NCI-H345 treated with DMSO at 0.1 percent for 48 hours (cell line): ENCODE measurements around the gene S100A8.

Experiments
- DNase-seq: peaks from one replicate; lab custom pipeline; 2025; ENCODE audit not compliant: unreplicated experiment; lab: John Stamatoyannopoulos, UW

S100A8 gene

DNA sequence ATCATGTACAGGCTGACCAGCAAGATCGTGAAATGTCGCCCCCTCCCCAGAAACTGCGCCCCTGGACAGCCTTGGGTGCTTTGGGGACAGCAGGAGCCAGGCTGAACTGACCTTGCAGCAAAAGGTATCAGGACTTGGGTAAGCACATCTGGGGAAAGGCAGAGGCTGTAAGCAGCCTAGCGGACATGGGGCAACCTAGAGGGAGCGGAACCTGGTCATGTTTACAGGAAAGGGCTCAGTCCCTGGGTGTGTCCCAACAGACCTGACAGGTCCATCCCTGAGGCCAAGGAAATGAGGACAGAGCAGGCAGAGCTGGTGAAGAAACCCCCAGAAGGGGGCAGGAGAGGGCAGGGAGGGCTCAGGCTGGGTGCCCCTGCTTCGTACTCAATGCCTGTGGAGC lies 3.1 kb upstream of the S100A8 start:
- DNase-seq, result no peak

DNA sequence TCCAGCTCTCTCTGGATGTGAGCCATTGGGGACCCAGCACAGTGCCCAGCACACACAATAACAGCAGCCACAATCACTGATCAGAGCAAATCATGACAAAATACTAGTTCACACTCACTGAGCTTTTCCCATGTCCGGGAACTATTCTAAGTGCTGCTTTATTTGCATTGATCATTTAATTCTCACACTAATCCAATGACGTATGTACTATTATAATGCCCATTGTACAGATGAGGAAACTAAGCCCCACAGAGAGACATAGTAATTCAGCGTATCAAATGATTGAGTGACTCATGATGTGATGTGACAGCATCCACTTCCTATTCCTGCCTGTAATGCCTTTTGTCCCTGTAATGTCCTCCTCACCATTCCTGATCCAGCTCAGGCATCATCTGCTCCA lies 1.9 kb upstream of the S100A8 start:
- DNase-seq, result no peak

GRCh38 chr1:153392258-153392657 lies 1.4 kb upstream of the S100A8 start:
- DNase-seq, result no peak

- no peak for DNase-seq
Observed at GRCh38 chr1:153389973-153390879, 647 bp downstream of the S100A8 start.

GRCh38 chr1:153389401-153389800 lies 1.5 kb downstream of the S100A8 start:
- no peak for DNase-seq

GRCh38 chr1:153387785-153388184 lies 3.1 kb downstream of the S100A8 start:
- no peak for DNase-seq

- no peak for DNase-seq
Observed at GRCh38 chr1:153387001-153387400, 3.9 kb downstream of the S100A8 start.

DNA sequence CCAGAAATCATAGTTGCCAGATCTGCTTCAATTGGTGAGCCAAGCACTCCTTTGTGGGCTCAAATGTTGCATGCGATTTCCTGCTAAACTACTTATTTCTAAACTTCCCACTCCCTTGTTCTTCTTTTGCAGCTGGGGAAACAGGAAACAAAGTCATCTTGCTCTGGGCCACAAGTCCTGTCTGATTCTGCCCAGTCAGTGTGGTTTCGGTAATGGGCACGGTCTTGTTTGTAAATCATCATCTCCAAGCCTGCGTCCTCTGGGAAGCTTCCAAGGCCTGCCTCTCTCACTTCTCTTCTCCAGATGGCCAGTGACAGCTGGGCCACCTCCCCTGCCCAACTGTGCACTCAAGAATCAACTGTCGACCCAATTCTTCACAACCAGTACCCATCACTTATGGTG lies 4.4 kb downstream of the S100A8 start:
- no peak for DNase-seq

DNA sequence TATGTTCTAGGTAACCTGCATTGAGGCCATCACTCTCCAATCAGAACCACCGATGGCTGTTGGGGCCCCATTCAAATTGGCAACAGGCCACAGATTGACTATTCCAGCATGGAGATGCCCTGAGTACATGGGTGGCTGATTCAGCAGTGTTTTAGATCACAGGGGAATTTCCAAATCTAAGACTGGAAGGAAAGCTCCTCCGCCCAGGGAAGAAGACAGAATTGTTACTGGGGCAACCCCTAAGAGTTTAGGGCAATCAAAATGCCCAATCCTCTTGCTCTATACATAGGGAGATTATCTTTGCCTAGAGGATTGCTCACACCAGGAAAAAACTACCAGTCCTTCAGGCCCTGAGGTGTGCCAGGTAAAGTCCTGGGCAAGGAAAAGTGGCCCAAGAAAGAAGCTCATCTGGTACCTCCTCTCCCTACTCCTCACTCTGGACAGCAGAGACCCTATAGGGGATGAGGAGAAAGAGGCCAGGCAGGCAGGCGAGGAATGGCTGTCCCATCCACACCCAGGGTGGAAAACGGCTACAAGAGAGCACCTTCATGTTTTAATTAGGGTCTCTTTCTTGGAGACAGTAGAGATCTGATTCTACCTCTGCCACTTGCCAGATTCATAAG lies 5.8 kb downstream of the S100A8 start:
- no peak for DNase-seq

GRCh38 chr1:153380711-153381110 lies 10.2 kb downstream of the S100A8 start:
- no peak for DNase-seq

DNA sequence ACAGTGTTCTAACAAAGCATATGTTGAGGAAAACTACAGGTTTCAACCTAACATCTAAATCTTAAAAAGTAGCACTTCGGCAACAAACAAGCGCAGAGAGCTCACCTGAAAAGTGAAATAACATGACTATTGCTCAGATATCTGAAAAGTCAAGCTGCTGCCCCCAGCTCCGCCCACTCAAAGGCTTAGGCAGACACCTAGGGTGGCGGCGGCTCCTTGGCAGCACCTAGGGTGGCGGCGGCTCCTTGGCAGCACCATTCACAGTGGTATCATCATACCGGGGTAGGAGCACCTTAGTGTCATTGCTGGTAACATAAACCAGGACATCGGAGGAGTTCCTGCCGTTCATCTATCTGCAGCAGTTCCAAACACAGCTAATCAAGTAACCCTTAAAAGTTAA lies 11.3 kb downstream of the S100A8 start:
- DNase-seq, result no peak

- DNase-seq, result no peak
Observed at GRCh38 chr1:153375511-153375910, 15.4 kb downstream of the S100A8 start, which contains the start of gene S100A12. Gene S100A12, minus strand, starts transcription at chr1:153375621. Its CDS starts 1,029 bp downstream, at chr1:153374592.

- DNase-seq, result no peak
Observed at GRCh38 chr1:153374071-153374470, 16.8 kb downstream of the S100A8 start.

DNA sequence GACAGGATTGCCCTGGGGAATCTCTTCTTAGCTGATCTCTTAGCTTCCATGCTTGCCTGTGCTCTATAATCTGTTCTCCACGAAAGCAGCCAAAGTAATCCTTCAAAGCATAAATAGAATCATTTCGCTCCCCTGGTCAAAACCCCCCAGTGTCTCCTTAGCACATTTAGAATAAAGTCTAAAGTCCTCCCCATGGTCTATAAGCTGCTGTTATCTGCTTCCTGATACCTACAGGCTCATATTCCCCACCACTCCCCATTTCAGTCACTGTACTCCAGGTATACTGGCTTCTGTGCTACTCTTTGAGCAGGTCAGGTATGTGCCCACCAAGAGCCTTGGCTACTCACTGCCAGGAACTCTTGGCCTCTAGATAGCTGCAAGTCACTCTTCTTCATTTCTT lies 18.3 kb downstream of the S100A8 start:
- DNase-seq, result no peak

DNA sequence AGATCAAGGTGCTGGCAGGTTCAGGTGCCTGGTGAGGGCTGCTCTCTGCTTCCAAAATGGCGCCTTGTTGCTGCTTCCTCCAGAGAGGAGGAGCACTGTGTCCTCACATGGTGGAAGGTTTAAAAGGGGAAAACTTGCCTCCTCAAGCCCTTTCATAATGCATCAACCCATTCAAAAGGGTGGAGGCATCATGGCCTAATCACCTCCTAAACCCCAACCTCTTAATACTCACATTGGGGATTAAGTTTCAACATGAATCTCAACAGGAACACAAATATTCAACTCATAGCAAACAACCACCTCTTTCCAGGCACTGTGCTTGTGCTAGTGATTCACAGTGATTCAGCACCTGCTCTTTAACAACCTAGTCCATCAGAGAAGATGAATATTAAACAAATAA lies 19.6 kb downstream of the S100A8 start:
- no peak for DNase-seq

GRCh38 chr1:153370146-153370545 lies 20.7 kb downstream of the S100A8 start:
- DNase-seq, result no peak

DNA sequence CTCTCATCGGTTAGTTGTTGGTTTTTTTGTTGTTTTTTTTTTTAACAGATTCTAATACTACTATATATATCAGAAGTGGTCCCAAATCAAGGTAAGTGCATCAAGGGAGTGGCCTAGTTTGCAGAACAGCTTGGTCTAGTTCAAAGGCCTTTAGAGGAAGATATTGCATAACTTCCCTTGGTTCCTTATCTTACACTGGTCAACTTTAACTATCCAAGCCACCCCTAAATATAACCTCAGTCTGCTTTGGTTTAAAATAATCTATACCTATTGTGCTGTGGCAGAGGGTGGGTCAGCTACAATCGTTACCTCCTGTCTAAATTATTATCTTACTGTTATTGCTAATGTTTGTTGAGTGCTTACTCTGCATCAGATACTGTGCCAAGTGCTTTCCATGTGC lies 22.4 kb downstream of the S100A8 start:
- no peak for DNase-seq

- no peak for DNase-seq
Observed at GRCh38 chr1:153367090-153367489, 23.8 kb downstream of the S100A8 start.

GRCh38 chr1:153366261-153366660 lies 24.6 kb downstream of the S100A8 start:
- no peak for DNase-seq

DNA sequence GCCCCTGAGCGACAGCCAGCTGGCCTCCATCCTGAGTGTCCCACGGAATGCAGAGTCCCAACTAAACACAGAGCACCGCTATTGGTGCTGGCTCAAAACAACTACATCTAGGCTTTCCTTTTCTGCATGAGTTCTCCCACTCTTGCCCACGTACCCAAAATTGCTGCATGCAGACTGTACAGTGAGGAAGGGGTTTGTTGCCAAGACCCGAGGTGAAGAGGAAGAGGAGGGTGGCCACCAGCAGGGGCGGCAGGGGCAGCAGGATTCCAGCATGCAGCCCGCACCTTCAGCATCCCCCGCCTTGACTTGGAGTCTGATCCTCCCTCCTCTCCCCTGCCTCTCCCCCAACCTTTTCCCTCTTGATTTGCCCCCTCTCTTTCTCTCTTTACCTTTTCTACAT lies 25.2 kb downstream of the S100A8 start:
- DNase-seq, result no peak

GRCh38 chr1:153364766-153365666 lies 25.9 kb downstream of the S100A8 start:
- DNase-seq, result no peak
